ENCODE measurements around the gene FLAD1.

Gene FLAD1

DNA sequence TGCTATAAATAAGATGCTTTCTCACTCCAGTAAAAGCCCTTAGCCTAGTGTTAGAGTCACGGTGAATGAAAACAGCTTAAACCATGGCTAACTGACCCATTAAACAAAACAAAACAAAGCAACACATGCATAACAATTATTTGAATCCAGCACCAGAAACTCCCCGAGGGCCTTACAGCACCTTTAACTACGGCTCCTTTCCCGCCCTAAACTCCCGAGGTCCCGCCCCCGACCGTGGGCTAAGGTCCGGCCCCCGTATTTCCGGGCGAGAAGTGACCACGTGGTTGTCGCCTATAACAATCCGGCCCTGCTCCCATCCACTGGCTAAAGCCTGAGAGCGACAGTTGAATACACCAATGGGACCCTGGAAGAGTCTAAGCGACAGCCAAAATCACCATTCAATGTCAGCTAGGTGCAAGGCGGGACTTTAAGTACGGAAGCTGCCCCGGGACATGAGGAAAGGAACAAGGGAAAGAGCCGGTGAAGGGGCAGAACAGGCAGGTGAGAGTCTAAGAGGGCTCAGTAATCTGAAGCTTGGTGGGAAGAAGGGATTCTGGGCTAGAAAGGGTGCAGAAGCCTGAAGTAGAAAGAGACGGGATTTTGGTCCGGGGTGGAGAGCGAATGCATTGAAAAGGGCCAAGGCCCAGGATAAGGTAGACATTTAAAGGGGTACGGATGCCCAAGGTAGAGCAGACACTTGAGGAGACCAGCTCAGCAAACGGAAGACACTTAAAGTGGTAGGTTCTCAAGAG, at the start of gene FLAD1:
Gene FLAD1, plus strand, starts transcription at position 448 of the 752 bp plus-strand sequence. CDS start 351 bp downstream, outside the sequence.
- DNase-seq (ENCODE audit: low read depth) = peak; percentile 89

DNA sequence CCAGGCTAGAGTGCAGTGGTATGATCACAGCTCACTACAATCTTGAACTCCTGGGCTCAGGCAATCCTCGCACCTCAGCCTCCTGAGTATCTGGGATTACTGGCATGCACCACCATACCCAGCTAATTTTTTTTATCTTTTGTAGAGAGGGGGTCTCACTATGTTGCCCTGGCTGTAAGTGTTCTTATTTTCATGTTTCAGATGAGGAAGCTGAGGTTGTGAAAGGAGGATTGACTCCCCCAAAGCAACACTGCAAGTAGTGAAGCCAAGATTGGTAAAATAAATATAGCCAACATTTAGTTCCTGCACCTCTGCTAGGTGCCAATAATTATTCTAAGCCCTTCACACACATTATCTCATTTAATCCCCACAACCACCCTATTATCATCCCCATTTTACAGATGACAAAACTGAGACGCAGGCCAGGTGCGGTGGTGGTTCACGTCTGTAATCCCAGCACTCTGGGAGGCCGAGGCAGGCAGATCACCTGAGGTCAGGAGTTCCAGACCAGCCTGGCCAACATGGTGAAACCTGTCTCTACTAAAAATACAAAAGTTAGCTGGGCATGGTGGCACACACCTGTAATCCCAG, 48.7 kb upstream of the FLAD1 start:
- no peak for DNase-seq (ENCODE audit: low read depth)

DNA sequence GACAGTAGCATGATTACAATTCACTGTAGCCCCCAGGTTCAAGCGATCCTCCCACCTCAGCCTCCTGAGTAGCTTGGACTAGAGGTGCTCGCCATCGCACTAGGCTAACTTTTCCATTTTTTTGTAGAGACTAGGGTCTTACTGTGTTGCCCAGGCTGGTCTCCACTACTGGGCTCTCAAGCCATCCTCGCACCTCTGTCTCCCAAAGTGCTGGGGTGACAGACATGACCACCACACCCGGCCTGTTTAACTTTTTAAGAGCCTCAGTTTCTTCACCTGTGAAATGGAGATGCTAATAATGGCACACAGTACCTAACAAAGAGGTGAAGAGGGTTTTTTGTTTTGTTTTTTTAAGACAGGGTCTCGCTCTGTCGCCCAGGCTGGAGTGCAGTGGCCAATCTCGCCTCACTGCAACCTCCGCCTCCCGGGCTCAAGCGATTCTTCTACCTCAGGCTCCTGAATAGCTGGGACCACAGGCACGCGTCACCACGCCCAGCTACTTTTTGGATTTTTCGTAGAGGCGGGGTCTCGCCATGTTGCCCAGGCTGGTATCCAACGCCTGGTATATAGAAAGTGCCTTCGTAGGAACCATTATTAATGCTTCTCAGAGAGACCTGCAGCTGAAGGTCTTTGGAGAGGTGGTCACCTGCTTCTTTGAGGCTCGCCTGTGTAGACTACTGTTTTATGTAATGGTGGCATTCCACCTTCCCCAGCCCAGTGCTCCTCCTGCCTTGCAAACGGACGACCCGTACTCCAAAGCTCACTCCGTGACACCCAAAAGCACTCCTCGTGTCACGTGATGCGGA, 47.2 kb upstream of the FLAD1 start:
- DNase-seq (ENCODE audit: low read depth) = no peak

DNA sequence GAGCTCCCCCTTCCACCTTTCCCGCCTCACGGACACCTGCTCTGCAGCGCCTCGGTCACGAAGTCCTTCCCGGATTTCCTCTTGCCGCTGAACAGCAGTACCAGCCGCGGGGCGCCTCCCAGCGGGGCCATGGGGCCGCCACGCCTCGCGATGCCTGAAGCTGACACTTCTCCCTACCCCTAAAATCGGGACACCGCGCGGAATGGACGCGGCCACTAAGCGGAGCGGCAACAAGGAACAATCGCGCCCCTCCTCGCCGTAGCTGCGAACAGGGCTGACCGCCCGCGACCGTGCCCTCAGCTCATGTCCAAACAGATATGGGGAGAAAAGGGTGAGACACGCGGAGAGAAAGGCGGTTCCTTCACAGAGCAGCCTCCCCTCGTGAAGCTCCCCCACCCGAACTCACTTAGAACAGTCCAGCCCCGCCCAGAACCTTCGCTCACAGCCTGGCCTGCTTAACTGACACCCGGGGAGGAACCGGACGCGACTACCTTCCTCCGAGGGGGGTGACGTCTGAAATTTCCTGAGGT, 46.5 kb upstream of the FLAD1 start, which contains the start of gene PMVK:
Gene PMVK, minus strand, starts transcription at position 165 of the 530 bp plus-strand sequence. Its CDS starts 34 bp downstream, at position 131.
- DNase-seq (ENCODE audit: low read depth) = peak; percentile 92

DNA sequence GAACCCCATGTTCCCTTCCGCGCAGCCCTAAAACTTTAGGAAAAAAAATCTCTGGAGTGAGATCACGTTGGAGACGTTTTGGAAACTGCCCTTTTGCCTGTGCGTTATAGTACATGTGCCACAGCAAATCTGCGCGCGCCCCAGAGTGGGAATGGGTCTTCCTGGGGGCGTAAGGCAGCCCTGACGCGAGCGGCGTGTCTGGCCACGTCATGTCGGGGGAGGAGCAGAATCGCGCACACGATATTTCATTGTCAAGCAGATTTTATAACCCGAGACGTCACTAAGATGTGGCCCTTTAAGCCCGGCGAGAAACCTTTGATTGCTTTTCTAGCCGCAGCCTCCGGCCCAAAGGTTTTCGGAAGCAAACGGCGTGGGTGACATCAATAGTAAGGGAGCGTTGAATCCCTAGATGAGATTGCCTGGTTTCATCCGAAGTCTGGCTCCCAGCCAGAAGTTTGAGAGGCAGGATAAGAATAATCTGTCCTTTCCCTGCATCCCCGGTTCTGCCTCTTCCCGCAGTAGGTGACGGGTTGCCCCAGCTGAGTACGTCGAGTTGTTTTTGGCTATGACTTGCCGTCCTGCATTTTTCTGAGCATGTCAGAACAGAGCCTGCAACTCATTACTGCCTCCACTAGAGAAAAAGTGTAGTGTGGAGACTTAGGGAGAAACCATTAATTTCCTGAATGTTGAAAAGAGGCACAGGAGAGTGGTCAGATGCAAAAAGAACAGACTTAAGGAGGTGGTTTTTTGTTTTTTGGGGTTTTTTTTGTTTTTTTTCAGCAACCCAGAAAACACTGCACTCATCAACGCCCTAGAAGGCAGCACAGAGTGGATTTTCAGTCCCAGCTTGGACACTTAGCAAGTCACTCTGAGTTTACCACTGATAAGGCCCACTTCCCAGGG, 45.8 kb upstream of the FLAD1 start:
- DNase-seq (ENCODE audit: low read depth) = peak; percentile 75

DNA sequence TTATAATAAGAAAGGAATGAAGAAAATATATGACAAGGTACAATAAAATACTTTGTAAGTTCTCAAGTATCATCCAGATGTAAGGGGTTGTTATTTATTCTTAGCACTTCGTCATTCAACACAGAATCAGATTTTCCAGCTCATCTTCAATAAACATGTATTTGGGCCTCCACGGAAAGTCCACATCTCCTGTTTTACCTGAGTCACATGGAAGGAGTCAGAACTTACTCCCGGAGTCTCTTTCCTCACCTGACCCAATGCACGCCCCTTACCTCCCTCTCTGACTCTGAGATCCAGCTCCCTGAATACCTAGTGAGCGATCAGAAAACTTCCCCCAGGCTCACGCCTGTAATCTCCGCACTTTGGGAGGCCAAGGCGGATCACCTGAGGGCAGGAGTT, 45.2 kb upstream of the FLAD1 start:
- DNase-seq (ENCODE audit: low read depth) = no peak

DNA sequence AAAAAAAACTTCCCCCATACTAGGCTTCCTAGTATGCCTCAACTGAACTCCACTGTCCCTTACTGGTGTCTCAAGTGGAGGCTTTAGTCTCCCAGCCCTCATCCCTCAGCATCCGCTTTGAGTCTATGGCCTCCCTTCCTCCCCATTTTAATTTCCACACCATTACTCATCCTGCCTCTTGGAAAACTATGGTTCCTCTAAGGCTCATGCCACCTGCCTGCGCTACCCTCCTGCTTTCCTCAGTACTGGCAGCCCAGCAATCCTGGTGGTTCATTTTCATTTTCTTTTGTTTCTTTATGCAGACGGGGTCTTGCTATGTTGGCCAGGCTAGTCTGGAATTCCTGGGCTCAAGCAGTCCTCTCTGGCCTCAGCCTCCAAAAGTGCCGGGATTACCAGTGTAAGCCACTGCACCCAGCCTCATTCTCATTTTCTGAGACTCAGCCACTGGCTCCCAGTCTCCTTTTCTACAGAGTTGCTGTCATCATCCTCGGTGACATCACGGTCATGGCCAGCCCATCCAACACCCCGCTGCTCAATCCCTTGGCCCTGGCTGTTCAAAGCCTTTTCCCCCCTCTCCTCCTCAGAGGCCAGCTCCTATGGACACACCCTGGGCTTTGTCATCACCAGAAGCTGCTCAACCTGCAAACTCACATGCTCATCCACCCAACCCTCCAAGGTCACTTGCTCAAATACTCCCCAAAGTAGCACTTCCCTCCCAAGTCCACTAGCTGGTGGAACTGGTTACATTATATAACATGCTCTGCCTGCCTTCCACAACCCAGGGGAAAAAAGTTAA, 44.3 kb upstream of the FLAD1 start:
- DNase-seq (ENCODE audit: low read depth) = no peak

DNA sequence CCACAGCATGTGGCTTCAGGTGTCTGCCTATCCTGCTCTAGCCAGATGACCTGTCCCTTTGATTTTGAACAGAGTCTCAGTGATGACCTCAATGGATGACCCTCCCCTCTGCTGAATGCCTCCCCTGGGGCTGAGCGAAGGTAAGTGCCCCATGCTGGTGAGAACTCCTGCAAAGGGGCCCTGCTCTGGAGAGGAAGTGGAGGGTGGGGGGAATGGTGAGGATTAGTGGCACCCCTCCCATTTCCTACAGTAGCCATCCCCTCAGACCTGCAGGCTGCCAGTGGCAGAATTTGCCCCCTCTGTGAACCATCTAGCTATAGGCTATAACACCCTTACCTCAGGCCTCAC, 43.0 kb upstream of the FLAD1 start:
- no peak for DNase-seq (ENCODE audit: low read depth)

DNA sequence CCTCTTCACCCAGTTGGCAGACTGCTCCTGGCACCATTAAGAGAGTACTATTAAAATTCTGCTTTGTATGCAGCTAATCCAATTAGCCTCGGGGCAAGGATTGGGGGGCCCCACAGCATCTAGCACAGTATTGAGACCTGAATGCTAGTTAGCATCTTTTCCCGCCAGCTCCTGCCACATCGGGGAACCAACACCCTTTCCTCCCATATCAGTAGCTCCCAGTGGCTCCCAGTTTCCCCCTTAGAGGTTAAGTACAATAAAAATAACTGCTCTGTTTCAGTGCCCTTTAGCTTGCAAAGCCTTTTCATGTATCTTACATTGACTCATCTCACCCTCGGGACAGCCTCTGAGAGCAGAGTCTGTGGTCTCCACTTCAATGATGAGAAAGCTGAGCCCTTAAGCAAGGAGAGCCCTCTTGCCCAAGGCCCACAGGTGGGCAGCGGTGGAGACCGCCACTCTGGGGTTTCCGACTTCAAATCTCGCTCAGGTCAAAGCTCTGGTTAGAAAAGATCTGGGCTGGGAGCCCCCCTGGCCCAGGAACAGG, 42.4 kb upstream of the FLAD1 start:
- DNase-seq (ENCODE audit: low read depth) = no peak

DNA sequence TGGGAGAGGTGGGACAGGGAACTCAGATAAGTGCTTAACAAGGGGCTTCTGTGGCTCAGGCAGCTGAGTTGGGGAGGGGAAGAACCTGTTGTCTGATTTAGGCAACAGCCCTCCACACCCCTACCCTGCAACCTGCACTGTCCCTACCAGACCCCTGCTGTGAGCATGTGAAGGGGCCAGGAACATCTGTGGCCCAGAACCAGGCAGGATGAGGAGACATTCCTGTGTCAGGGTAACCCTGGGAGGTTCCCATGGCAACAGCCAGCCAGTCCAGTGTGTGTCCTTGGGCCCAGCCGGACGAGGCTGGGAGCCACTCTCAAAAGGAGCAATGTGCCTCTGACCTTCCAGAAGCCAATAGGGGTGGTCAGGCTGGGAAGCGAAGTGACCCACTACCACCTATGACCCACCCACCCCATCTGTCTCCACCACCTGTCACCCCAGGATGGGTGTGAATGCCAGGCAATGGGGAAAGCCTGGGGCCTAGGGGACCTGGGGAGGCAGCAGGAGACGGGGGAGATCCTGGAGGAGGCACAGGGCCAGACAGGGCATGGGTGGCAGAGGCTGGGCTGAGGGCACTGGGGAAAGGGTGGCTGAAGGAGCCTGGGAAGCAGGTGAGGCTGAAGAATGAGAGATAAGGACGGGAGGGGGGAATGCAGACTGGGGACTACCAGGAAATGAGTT, 41.7 kb upstream of the FLAD1 start:
- no peak for DNase-seq (ENCODE audit: low read depth)

DNA sequence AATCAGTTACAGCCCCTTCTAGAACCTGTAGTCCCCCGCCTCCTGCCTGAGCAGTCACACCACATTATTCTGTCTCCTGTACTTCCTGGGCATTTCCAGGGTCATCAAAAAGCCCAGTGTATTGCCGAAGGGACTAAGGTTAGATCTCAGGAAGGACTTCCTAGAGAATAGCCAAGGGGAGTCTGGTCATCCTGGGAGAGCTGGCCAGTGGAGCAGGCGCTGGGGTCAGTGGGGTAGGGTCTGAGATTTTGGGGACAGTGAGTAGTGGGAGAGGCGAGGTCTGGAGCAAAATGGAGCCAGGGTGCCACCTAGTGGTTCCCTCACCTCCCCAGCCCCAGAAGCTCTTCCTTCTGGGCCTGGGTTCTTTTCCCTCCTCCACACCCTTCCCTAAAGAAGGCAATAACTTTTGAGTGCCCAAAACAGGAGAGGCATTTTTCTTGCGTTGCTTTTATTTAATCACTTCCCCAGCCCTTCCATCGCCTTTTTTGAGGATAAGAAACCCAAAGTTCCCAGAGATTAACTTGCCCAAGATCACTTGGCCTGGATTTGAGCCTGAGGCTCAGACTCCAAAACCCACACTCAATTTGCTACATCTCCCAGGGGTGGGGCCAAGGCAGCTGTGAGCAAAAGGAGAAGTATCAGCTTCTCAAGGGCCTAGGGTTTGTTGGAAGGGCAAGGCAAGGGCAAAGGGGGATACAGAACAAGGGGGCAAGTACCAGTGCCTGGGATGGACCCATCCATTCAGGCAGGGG, 39.3 kb upstream of the FLAD1 start:
- no peak for DNase-seq (ENCODE audit: low read depth)

DNA sequence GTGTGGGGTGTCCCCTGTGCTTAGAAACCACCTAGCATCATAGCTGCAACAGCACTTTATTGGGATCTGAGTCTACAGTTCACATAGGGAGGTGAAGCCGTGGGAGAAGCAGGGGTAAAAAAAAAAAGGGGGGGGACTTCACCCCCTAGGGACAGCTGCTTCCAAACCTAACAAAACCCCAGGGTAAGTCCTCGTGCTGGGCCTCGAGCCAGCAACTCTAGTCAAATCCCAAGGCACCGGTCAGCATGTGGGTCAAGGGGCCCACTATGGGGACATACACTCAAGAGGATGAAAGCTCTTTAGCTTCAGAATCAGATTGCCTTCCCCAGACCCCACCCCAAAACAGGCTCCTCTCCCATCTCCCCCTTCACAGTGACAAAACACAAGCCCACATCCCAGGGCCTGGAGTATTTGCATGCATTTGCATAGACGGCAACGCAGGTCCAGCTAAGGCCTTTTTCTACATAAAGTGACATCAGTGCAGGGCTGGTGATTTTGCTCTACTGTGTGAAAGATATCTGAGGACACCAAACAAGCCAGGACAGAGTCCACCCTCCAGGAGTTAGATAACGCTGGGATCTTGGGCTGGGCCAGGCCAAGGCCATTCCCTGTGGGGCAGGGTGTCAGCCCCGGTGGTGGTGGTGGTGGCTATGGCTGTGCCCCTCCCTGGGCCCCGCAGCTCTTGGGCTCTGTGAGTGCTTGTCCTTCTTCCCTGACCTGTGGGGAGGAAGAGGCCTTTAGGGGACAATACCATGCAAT, 38.6 kb upstream of the FLAD1 start:
- DNase-seq (ENCODE audit: low read depth) = no peak

DNA sequence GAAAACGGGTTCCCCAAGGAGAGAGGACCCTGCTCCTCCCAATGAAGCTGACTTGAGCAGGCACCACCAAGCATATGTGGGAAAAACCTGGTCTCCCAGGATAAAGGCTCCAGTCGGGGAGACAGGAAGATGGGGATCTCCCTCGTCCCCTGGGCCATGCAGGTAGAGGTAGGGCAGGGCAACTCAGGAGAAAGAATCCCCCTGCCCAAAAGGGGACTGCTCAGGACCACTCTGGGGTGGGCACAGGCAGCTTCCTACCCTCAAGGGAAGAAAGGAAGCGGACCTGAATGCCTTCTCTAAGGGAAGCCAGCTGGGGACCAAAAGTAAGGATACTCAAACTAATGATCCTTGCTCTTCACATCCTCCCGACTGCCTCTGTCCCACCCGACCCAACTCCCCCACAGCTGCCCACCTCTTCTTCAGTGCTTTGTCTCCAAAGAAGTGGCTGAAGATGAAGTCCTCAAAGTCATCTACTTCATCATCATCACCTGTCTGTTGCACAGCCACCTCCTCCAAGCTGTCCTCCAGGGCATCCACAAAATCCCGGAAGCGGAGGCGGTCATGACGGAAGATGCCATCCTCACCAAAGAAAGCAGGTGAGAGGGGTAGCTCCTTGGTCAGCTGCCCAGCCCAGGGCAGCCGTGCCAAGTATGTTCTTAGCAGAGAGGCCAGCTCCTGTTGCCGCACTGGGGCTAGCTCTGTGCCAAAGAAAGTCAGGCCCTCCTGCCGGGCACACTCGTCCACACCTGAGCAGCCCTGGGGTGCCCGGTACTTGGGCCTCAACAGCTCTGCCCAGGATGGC, 37.8 kb upstream of the FLAD1 start:
- no peak for DNase-seq (ENCODE audit: low read depth)

DNA sequence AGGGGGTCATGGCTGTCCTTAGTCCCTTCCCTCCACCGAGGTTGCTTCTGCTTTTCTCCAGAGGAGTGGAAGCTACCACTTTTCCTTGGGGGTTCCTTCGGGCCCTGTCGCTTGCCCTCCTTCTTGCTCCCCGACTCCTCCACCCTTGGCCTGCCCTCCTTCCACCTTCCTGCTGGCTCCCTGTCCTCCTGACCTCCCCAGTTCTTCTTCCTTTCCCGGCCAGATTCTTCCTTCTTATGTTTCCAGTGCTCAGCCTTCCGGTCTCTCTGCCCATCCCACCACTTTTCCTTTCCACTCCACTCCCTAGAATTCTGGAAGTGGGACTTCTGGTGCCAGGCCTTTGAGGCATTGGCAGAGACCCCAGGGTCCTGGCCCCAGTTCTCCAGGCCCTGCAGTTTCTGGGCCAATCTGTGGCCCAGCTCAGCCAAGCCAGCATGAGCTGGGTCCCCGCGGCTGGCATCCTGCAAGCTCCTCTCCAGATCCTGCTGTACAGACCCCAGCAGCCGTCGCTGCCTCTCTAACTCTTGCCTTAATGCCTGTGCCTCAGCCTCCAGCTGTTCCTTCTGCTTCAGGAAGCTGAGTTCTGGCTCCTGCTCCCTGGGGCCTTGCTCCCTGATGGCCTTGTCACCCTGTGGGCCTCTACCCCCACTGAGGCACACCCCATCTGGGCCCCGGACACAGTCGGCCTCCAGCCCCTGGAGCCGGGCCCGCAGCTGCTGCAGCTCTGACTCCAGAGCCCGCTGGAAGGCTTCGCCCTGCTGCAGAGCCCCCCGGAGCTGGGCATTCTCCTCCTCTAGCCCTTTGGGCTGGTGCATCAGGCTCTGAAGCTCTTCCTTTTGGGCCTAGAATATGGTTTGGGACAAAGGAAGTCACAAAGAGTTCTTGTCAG, 36.9 kb upstream of the FLAD1 start:
- no peak for DNase-seq (ENCODE audit: low read depth)

DNA sequence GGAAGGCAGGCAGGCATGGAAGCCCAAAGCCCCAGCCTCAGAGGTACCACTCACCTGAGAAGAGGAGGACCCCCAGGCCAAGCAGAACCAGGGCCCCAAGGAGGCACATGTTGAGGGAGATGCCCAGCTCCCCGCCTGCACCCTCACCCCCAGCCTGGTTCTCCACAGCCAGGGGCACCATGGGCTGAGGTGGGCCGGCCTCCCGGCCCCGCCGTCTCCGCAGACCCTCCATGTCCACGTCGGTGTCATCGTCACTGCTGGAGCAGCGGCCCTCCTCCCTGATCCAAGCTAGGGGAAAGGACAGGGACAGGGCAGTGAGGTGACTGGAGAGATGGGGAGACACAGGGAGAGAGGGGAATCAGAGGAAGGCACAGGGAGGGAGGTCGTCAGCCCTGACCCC, 35.1 kb upstream of the FLAD1 start:
- DNase-seq (ENCODE audit: low read depth) = no peak

DNA sequence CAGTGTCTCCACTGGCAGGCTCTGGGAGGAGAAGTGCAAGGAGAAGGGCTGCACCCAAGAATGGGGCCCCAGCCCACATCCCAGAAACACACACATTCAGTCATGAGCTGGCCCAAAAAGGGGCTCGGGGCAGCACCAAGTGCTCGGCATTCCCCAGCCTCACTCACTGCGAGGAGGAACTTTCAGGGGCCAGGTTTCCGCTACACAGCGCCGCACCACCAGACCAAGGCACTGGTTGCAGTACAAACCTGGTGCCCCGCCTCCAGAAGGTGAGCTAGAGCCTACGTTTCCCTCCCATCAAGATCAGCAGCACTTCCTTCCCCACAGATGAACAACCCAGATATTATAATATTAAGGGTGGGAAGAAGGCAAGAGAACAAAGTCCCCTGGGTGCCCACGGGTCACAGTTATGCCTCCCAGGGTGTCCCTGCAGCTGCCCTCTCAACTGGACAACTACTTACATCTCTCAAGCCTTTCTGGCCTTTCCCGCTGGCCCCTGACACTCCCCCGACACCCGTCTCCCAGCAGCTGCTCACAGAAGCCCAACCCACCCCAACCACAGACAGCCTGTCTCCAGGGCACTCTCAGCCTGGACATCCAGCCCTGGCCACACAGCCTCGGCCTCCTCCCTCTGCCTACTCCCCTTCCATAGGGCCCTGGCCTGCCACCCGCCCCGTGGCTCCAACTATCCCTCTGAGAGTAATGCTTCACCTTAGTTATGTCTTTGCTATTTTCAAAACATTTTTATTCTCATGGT, 31.1 kb upstream of the FLAD1 start:
- peak; percentile 39 for DNase-seq (ENCODE audit: low read depth)
